ENCODE measurements around the gene MEN1. TPM values are rescaled to one million over a fixed set of nuclear protein-coding genes. Genes with fewer than 3 reads are reported as not detected.

The MEN1 gene
- total and polyA plus RNA-seq, 9 of the 15 experiments (the other 6 are each of a cell fraction or from before 2014, with no cell fraction given): 3.4 to 57.2 (median 19.3) TPM

DNA sequence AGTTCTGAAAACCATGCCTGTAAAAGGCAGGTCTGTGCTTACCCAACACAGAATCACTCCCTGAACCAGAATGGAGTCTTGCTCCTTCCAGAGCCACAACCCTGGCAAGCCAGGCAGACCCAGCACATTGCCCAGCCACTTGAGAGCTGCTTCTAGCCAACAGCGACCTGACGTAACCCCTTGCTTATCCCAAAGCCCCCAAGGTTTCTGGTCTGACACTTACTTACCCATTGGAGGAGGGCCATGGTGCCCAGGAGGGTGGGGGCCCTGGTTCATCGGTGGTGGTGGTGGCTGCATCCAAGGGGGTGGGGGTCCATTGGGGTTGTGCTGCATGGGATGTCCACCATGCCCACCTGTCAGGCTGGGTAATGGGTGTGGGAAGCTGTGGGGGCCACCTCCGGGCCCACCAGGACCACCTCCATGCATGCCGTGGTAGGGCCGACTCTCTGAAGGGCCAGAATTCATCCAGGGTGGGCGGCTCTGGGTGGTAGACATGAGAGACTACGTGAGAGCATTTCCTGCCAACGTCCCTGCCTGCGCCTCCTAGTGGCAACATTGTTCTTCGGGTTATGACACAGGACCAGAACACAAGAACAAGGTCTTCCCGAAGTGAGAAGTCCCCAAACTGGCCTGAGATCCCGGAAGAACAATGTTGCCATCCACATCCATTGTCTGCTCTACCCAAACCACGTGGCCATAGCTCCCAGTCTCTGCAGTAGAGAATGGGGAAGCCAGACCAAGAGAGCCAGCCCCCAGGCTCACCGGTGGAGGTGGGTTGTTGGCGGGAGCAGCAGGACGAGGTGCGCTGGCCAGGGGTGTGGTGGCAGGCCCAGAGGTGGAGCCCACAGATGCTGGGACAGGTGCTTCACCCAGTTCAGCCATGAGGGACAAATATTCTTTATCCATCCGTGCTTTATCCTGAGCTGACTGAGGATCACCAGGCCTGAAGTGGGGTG is 42.7 kb downstream of the MEN1 start (continued):
- TF ChIP-seq REST (IDR thresholded peaks at IDR 0.05; ENCODE audit: borderline replicate concordance): peak; percentile 38; the same call in 1 of the 2 replicates
- no peak for TF ChIP-seq REST (CRISPR knock-in tag; IDR thresholded peaks at IDR 0.05; ENCODE audit: low read depth)
- no peak for TF ChIP-seq PCBP2 (IDR thresholded peaks at IDR 0.05; ENCODE audit: low read depth, low read length, poor library complexity, severe bottlenecking)
- TF ChIP-seq CHCHD3 (CRISPR knock-in tag; IDR thresholded peaks at IDR 0.05): no peak
- no peak for TF ChIP-seq NR0B1 (IDR thresholded peaks at IDR 0.05; ENCODE audit: partially characterized antibody)
- TF ChIP-seq ZMIZ1 (IDR thresholded peaks at IDR 0.05; ENCODE audit: low read depth in 2 of 2, low read length in 2 of 2): no peak
- no peak for TF ChIP-seq U2AF1 (optimal IDR thresholded peaks at IDR 0.05; ENCODE audit: low read depth, low read length)
- TF ChIP-seq ZNF695 (CRISPR knock-in tag; IDR thresholded peaks at IDR 0.05): no peak
- no peak for TF ChIP-seq PHTF2 (CRISPR knock-in tag; IDR thresholded peaks at IDR 0.05)
- peak; percentile 84 for TF ChIP-seq ZBTB33 (CRISPR knock-in tag; IDR thresholded peaks at IDR 0.05)
- peak; percentile 34; the same call in 1 of the 2 replicates for TF ChIP-seq CREM (IDR thresholded peaks at IDR 0.05; ENCODE audit: low read depth)
